ENCODE measurements around the gene ACSM3.
"Not testable (repeated sequence)": the region's sequence is repeated elsewhere in the genome, so short reads cannot be mapped to it uniquely, and the experiment has no call there.

ACSM3 gene

DNA sequence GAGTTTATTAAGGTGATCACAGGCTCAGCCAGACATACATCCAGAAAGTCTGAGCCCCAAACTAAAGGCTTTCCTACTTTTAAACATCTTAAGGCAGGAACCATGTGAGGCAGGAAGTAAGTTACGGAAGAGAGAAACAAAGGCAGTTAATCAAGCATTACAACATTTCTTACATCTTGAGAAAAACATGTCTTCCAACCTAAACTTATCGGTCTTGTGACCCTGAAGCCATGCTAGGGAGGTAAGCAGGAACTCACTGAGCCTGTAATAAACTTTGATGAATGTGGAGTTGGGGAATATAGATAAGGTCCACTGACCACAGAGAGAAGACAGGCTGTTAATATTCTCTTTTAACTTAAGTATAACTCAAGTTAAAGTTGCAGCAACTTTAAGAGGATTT, 3.5 kb upstream of the ACSM3 start:
- DNase-seq = no peak

- DNase-seq = no peak
These were observed 2.6 kb upstream of the ACSM3 start for GRCh38 chr16:20761175-20761574.

DNA sequence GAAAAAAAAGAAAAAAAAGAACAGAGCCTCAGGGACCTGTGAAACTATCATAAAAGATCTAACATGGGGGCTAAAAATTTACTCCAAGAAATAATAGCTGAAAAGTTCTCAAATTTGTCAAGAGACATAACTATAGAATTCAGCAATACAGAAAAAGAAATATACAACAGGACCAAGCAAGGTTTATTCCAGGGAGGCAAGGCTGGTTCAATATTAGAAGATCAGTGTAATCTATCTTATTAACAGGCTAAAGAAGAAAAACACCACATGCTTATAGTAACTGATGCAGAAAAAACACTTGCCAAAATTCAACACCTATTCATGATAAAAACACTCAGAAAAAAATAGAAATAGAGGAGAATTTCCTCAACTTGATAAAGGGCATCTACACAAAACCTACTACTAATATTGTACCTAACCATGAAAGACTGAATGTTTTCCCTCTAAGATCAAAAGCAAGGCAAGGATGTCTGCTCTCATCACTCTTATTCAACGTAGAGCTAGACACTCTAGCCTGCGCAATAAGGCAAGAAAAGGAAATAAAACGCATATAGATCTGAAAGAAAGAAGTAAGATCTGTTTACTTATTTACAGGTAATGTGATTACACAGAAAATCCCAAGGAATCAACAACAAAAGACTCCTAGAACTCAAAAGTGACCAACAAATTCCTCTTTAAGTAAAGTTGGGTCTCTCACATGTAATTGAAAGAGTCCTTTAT, 1.2 kb upstream of the ACSM3 start:
- no peak for DNase-seq

DNA sequence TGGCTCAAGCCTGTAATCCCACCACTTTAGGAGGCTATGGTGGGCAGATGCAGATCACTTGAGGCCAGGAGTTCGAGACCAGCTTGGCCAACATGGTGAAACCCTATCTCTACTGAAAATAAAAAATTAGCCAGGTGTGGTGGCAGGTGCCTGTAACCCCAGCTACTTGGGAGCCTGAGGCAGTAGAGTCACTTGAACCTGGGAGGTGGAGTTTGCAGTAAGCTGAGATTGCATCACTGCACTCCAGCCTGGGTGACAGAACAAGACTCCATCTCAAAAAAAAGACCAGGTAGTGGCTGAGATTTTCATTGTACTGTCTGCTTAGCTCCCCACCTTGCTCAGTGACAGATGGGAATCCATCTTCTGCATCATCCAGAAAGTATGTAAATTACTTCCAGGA, 634 bp downstream of the ACSM3 start:
- DNase-seq = not testable (repeated sequence)

DNA sequence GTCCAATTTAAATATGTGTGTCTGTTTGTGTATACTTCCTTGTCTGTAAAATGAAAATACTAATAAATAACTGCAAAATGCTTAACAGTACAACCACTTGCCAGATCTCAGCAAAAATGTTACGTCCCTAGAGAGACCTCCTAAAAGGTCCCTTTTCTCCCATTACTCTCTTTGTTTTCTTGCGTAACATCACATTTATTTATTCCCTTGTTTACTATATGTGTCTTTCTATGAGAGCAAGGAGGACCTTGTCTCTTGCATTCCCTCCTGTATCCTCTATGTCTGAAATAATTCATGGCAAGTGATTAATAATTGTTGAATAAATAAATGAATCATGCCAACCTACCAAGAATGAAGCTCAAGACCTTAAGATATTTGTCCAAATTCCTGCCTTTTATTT, 1.9 kb downstream of the ACSM3 start:
- no peak for DNase-seq

DNA sequence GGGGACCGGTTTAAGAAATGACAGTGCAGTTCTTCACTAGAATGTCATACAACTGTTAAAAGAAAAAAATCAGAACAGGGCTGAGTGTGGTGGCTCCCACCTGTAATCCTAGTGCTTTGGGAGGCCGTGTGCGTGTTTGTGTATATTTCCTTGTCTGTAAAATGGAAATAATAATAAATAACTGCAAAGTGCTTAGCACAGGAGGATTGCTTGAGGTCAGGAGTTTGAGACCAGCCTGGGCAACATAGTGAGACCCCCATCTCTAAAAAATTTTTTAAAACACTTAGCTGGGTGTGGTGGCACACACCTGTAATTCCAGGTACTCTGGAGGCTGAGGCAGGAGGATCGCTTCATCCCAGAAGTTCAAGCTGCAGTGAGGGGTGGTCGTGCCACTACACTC, 2.5 kb downstream of the ACSM3 start:
- DNase-seq = no peak

GRCh38 chr16:20767577-20767976, 3.8 kb downstream of the ACSM3 start:
- DNase-seq = no peak

DNA sequence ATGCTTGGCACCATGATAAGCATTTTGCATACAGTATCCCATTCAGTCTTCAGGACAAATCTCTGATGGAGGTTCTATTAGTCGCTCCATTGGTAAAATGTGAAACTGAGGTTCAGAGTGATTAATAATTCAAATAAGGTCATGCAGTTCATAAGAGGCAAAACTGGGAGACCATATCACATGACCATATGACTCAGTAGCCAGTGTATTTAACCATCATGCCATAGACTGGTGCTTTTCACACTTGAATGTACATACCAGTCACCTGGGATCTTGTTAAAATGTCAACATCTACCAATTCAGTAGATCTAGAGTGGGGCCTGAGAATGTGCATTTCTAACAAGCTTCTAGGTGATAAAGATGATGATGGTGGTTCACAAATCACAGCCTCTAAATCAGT, 4.3 kb downstream of the ACSM3 start:
- no peak for DNase-seq

DNA sequence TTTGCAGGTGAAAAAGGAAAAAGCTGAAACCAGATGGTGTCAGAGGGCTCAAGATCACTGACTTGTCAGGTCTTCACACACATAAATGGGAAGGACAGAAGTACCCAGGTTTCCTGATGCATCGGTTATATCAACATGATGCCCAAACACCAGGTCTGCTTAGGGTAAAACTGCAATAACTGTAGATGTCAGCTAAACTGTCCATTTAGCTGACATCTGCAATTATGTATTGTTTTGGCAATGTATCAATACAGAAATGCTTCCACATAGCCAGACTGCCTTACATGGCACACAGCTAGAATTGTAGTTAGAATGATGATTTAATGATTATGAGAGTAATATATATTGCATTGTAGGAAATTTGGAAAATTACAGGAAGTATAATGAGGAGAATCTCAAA, 5.0 kb downstream of the ACSM3 start:
- DNase-seq = no peak

- no peak for DNase-seq
These were observed 9.9 kb downstream of the ACSM3 start for GRCh38 chr16:20773679-20774078.

DNA sequence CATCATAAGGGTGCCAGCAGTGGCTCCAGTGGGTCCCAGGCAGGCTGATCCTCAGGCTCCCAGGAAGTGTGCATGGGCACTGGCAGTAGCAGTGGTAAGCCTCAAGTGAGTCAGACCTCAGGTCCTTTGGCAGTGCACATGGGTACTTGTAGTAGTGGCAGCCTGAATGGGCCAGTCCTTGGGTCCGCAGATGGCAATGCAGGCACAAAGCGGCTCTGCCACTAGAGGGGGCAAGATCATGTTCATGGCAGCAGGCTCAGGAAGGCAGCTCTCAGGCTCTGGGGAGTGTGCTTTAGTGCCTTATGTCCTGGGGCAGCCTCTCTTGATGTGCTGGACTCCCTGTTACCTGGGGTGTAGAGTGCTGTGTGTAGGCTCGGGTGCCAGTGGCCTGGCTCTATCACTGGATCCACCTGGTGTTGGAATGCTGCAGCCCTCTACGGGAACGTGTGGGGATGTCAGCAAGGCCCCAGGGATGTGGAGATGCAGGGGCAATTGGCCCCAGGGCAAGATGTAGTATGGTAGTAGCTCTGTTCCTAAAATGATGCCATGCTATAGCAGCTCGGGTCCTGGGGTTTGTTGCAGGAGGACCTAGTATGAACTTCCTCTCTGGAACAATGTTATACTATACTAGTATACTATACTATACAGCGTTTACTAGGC, 11.0 kb downstream of the ACSM3 start:
- peak; percentile 18 for DNase-seq

DNA sequence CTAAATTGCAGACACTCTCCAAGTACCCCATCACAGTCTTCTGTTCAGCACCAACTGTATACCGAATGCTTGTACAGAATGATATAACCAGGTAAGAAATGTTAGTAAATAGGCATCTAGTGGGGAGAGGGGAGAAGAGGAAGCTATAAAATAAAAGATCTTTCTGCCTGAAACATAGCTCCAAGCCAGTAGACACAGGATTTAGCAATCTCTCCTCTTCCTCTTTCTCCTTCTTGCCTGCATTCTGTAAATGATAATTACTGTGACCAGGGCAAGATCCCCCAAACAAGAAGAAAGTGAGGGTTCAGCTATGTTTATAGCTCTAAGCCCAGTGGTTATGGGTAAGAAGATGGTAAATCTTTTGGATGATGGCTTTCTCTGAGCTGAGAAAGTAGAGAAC, 17.9 kb downstream of the ACSM3 start:
- no peak for DNase-seq

DNA sequence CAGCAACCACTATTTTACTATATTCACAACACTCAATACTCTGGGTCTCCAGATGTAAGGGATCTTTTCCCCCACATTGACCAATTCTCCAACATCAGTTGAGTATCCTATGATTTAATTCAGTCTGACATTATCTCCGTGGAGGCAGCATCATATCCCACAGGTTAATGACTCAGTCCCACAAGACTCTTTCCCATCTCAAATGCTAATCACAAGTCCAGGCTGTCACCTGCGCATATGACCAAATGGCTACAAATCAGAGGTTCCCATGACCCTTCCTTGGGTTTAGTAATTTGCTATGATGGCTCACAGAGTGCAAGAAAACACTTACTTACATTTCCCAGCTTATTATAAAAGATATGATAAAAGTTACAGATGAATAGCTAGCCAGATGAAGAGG, 18.7 kb downstream of the ACSM3 start:
- DNase-seq = no peak

DNA sequence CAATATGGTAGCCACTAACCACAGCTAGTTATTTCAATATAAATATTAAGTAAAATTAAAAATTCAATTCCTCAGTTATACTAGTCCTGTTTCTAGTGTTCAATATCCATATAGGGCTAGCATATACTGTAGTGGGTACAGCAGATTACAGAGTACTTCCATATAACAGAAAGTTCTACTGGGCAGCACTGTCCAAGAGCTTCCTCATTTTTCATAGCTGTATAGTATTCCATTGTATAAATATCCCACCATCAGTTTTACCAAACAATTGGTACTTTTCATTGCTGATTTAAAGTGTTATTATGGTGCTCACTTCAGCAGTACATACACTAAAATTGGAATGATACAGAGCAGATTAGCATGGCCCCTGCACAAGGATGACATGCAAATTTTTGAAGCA, 20.4 kb downstream of the ACSM3 start:
- no peak for DNase-seq

DNA sequence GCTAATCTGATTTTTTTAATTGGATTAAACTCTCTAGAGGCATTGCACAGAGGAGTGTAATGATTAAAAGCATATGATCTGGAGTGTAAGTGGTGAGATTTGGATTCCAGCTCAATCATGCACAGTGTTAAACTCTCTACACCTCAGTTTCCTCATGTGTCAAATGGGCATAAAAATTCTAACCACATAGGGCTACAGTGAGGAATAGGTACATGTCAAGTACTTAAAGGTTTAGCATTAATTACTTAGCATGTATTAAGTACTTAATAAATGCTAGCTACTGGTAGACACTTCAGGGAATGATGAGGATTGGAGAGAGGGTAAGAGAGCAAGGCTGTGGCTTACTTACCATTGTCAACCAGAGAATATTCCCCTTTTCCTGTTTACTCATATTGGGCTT, 25.3 kb downstream of the ACSM3 start:
- no peak for DNase-seq

GRCh38 chr16:20791923-20792612, 28.3 kb downstream of the ACSM3 start:
- no peak for DNase-seq

GRCh38 chr16:20798364-20798763, 34.5 kb downstream of the ACSM3 start:
- DNase-seq = no peak

DNA sequence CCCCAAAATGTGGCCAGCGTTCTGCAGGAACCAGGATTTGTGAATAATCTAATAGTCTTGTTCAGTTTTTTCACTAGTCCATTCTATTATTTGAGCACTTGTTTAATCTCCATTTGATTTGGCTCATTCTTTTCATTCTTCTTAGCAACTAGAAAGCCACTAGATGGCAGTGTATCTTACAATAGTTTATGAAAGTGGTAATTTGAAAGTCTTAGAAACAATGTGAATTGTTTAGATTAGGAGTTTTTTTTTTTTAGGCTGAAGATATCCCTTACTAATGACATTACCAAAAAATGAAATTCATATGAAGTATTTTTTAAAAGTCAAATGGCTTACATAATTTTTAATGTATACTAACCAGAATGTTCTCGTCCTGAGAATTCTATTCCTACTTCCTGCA, 35.8 kb downstream of the ACSM3 start:
- DNase-seq = peak; percentile 5

GRCh38 chr16:20801278-20801677, 37.5 kb downstream of the ACSM3 start:
- DNase-seq = no peak

DNA sequence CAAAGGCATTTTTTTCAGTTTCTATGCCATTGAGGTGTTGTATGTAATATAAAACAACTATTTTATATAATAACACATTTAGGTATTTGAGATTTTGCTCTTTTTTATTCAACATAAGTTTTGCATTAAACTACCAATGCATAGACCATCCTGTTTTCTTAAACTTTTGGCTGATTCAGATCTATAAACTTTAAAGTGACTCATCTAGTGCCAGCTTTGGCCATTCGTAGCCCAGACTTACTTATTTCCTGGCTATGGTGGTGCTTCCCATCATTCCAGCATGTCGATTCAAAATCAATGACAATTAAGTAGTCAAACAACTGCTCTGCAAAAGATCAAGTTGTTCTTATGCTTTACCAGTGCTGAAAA, 39.4 kb downstream of the ACSM3 start:
- no peak for DNase-seq

DNA sequence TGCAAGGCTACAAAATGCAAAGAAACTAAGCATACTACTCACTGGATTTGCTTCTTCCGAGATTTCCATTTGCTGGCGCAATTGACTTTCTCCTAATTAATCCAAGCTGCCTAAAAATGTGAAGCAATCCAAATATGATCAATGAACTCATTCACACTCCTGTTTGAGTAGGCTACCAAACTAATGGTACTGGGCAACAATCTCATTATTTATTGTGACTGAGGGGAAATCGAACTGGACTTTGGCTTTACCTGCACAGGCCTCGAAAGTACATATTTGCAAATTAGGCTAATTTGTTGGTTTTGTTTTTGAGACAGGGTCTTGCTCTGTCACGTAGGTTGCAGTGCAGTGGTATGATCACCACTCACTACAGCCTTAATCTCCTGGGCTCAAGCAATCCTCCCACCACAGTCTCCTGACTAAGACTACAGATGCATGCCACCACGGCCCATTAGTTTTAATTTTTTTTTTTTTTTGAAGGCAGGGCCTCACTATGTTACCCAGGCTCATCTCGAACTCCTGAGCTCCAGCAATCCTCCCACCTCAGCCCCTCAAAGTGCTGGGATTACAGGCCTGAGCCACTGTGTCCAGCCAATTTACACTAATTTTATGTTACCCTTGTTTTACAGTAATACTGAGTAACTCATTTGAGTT, 39.9 kb downstream of the ACSM3 start:
- no peak for DNase-seq

GRCh38 chr16:20805684-20806167, 41.9 kb downstream of the ACSM3 start:
- DNase-seq = not testable (repeated sequence)

GRCh38 chr16:20806168-20807050, 42.6 kb downstream of the ACSM3 start, which contains the start of the genes ERI2 and REXO5:
Gene ERI2, minus strand, starts transcription at chr16:20806472. Its CDS starts 42 bp downstream, at chr16:20806430.
Gene REXO5, plus strand, starts transcription at chr16:20806527. Its CDS starts 427 bp downstream, at chr16:20806954.
- DNase-seq = peak; percentile 86
